Measurements from ENCODE around the gene CDCA4.

The CDCA4 gene

DNA sequence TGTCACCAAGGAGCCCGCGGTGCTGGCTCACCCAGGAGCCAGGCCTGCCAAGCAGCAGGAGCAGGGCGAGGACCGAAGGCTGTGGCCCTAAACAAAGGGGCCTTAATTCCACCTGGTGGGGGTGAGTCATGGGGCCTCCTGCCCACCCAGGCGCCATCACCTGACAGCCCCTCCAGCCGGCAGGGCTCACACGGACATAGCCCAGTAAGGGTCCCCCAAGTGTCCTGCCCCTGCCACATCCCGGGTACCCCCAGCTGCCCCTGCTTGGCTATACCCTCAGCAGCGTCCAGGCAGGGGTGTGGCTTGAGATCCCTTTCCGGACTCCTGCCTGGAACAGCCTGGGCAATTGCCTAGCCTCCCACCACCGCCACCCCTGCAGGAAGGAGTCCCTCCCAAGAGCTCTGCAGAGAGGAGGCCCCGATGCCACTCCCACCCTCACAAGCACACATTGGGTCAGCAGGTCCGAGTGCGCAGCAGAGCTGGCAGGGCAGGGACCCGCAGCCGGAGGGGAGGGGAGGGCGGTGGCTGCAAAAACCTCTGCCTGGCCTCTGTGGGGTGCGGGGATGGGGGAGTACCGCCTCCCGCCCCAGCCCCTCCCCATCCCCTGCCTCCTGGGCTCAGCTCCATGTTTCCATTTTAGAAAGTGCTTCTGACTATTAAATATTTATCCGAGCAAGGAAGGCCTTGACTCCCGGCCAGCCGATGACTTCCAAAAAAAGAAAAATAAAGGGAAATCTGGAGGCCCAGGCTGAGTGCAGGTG, 47.3 kb downstream of the CDCA4 start:
- Histone ChIP-seq H3K4me1 (peaks cover 11% of the 10 kb centered on the region), H3K36me3 (no peaks in the 10 kb centered on the region), H3K9me3 (no peaks in the 10 kb centered on the region), H3K4me3 (ENCODE audit: low read depth, low read length) (no peak overlapping the region), H3K27me3 (no peaks in the 10 kb centered on the region)
- peak; percentile 9 for DNase-seq
- TF ChIP-seq, protein P1, sequence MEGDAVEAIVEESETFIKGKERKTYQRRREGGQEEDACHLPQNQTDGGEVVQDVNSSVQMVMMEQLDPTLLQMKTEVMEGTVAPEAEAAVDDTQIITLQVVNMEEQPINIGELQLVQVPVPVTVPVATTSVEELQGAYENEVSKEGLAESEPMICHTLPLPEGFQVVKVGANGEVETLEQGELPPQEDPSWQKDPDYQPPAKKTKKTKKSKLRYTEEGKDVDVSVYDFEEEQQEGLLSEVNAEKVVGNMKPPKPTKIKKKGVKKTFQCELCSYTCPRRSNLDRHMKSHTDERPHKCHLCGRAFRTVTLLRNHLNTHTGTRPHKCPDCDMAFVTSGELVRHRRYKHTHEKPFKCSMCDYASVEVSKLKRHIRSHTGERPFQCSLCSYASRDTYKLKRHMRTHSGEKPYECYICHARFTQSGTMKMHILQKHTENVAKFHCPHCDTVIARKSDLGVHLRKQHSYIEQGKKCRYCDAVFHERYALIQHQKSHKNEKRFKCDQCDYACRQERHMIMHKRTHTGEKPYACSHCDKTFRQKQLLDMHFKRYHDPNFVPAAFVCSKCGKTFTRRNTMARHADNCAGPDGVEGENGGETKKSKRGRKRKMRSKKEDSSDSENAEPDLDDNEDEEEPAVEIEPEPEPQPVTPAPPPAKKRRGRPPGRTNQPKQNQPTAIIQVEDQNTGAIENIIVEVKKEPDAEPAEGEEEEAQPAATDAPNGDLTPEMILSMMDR (IDR thresholded peaks at IDR 0.05; ENCODE audit: low read depth, low read length): no peak

DNA sequence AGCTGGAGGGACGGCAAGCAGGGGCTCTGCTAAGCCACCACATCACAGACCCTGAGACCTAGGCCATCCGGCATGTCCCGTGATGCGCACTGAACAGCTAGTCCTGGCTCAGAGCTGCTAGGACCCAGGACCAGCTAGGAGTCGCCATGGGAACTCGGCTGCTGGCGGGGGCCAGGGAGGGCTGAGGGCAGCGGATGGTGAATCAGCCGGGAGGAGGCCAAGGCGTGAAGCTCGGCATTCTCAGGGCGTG, 47.8 kb downstream of the CDCA4 start:
- Histone ChIP-seq H3K9me3 (no peaks in the 10 kb centered on the region), H3K36me3 (no peaks in the 10 kb centered on the region), H3K4me1 (peaks cover 14% of the 10 kb centered on the region), H3K4me3 (ENCODE audit: low read depth, low read length) (no peak overlapping the region), H3K27me3 (no peaks in the 10 kb centered on the region)
- DNase-seq: peak; percentile 42
- TF ChIP-seq, protein P1 (IDR thresholded peaks at IDR 0.05; ENCODE audit: low read depth, low read length): no peak

- Histone ChIP-seq H3K36me3 (no peaks in the 10 kb centered on the region), H3K4me1 (peaks cover 12% of the 10 kb centered on the region), H3K27me3 (no peaks in the 10 kb centered on the region), H3K9me3 (no peaks in the 10 kb centered on the region), H3K4me3 (ENCODE audit: low read depth, low read length) (no peak overlapping the region)
- DNase-seq: peak; percentile 20
- TF ChIP-seq, protein P1 (IDR thresholded peaks at IDR 0.05; ENCODE audit: low read depth, low read length): no peak
These were observed 48.4 kb downstream of the CDCA4 start for GRCh38 chr14:104972301-104973134.

DNA sequence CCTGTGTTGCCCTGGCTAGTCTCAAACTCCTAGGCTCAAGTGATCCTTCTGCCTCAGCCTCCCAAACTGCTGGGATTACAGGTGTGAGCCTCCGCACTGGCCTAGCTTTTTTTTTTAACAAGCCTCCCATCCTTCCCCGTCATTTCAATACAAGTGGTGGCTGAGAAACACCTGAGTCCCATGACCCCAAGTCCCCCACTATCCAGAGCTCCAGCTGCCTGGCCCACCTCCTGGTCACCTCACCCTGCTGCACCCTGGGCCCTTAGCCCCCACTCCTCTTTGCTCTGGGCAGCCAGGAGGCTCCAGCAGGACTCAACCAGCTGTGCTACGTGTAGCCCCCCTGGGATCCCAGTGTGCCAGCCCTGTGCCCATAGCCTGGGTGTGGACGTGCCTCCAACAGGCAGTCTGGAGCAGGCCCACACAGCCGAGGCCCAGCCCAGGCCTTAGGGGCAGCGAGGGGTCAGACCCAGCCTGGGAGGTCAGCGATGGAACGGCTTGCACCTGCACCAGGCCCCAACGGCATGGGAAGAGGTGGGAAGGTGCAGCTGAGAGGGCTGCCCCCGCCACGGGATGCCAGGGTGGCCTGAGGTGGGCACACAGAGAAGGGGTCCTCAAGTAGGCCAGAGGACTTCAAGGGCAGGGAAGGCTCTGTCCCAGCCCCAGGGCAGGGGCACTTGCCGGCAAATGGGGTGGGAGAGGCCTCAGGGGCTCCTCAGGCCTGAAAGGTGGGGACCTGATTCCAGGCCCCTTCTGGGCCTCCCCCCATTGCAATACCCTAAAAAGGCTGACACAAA, 49.2 kb downstream of the CDCA4 start:
- peak; percentile 10 for DNase-seq
- Histone ChIP-seq H3K4me3 (ENCODE audit: low read depth, low read length) (no peak overlapping the region), H3K36me3 (no peaks in the 10 kb centered on the region), H3K27me3 (no peaks in the 10 kb centered on the region), H3K4me1 (peaks cover 16% of the 10 kb centered on the region), H3K9me3 (no peaks in the 10 kb centered on the region)
- TF ChIP-seq, protein P1 (IDR thresholded peaks at IDR 0.05; ENCODE audit: low read depth, low read length): no peak

DNA sequence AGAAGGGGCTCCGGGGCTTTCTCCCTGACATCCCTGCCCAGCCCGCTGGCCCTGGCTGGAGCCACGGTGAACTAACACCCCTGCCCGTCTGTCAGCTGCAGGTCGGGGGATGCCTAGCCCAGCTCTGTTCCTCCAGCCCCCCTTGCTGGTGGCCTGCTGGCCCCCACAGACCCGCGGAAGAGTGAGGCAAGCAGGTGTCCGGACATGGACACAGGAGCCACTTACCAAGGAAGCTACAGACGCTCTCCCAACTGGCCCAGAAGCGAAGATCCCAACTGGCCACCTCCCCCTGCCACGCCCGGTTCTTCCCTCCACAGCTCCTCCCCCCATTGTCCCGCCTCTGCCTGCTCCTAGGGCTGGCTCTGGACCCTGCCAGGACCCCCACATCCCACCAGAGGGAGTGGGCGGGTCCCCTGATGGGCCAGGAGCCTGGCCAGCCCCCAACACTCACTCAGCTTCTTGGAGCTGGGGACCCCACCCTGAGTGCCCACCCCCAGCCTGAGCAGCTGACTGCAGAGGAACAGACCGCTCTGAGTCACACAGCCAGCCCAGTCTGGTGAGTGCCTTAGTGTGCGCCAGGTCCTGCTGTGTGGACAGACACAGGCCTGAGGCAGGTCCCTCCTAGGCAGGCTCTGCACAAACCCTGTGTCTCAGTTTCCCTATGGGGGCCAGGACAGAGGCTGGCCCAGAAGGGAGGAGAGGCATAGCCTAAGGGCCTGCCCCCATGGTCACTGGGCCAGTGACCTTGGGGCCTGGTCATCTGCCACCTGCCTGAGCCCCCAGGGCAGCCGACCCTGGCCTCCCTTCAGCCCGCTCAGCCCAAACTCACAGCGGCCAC, 50.4 kb downstream of the CDCA4 start:
- TF ChIP-seq, protein P1 (IDR thresholded peaks at IDR 0.05; ENCODE audit: low read depth, low read length): no peak

More for the DNA sequence above, 50.4 kb downstream of the CDCA4 start:
- H3K4me3 ChIP-seq (ENCODE audit: low read depth, low read length): no peak overlapping the region
- no peaks in the 10 kb centered on the region for H3K9me3 ChIP-seq
- peaks cover 16% of the 10 kb centered on the region for H3K4me1 ChIP-seq
- no peaks in the 10 kb centered on the region for H3K27me3 ChIP-seq
- no peaks in the 10 kb centered on the region for H3K36me3 ChIP-seq
- DNase-seq: peak; percentile 56

All from BE2C (cell line).